Fibroblast of peridontal ligament (primary cell): Measurements from ENCODE around the gene PAAF1.
"Not testable (repeated sequence)": the region's sequence is repeated elsewhere in the genome, so short reads cannot be mapped to it uniquely, and the experiment has no call there.

Experiments
- DNase-seq: peaks from one replicate; pipeline ENCODE4 v3.0.0-alpha.2; 2010; ENCODE audit errors: extremely low read depth

PAAF1 gene

GRCh38 chr11:73876424-73877310 lies at the start of gene PAAF1, which contains the start of gene COA4:
PAAF1 (plus strand) TSS chr11:73876999; CDS start chr11:73877022, 23 bp downstream.
COA4 (minus strand) TSS chr11:73876846; CDS start chr11:73873378, 3,468 bp downstream.
- peak; percentile 92 for DNase-seq

- no peak for DNase-seq
These were observed 46.5 kb upstream of the PAAF1 start for GRCh38 chr11:73830261-73830660.

- DNase-seq, result no peak
These were observed 43.7 kb upstream of the PAAF1 start for GRCh38 chr11:73833067-73833466.

GRCh38 chr11:73838443-73839122 lies 38.2 kb upstream of the PAAF1 start:
- peak; percentile 49 for DNase-seq

GRCh38 chr11:73839123-73839457 lies 37.7 kb upstream of the PAAF1 start:
- DNase-seq, result no peak

GRCh38 chr11:73851046-73851764 lies 25.6 kb upstream of the PAAF1 start:
- DNase-seq, result no peak

- no peak for DNase-seq
These were observed 24.8 kb upstream of the PAAF1 start for GRCh38 chr11:73852049-73852448.

- DNase-seq, result no peak
These were observed 22.1 kb upstream of the PAAF1 start for GRCh38 chr11:73854680-73855079.

- no peak for DNase-seq
These were observed 20.7 kb upstream of the PAAF1 start for GRCh38 chr11:73856031-73856567.

GRCh38 chr11:73859671-73860070 lies 17.1 kb upstream of the PAAF1 start:
- no peak for DNase-seq

- no peak for DNase-seq
These were observed 16.6 kb upstream of the PAAF1 start for GRCh38 chr11:73860202-73860601.

GRCh38 chr11:73862986-73863385 lies 13.8 kb upstream of the PAAF1 start:
- no peak for DNase-seq

GRCh38 chr11:73866095-73866579 lies 10.7 kb upstream of the PAAF1 start:
- DNase-seq, result peak; percentile 74

GRCh38 chr11:73866586-73866996 lies 10.2 kb upstream of the PAAF1 start:
- DNase-seq, result peak; percentile 86

- DNase-seq, result no peak
These were observed 7.4 kb upstream of the PAAF1 start for GRCh38 chr11:73869332-73869949.

- no peak for DNase-seq
These were observed 6.5 kb upstream of the PAAF1 start for GRCh38 chr11:73870261-73870660.

- no peak for DNase-seq
These were observed 3.9 kb upstream of the PAAF1 start for GRCh38 chr11:73872749-73873357.

GRCh38 chr11:73875380-73875779 lies 1.4 kb upstream of the PAAF1 start:
- DNase-seq, result no peak

- no peak for DNase-seq
These were observed 959 bp upstream of the PAAF1 start for GRCh38 chr11:73875840-73876239.

- DNase-seq, result no peak
These were observed 2.0 kb downstream of the PAAF1 start for GRCh38 chr11:73878771-73879170.

GRCh38 chr11:73880449-73880848 lies 3.6 kb downstream of the PAAF1 start:
- not testable (repeated sequence) for DNase-seq
